Stimulated activated naive B cell treated with anti-CD40 and anti-IgM and Interleukin-4, amounts not matched to agents 10 μg/mL and 1 μg/mL and 100 μg/mL, for 72 hours (primary cell): Measurements from ENCODE around the gene GKN2.

Experiments
- ATAC-seq, 2 donors: fragments of 150-1000 bp; cut with Tn5 transposase; replicated peaks; 2 replicates each; pipeline ENCODE4 v1.10.0; 2021; ENCODE audit warnings: moderate library complexity in 1 of 2
- DNase-seq: peaks from one replicate; pipeline ENCODE4 v3.0.0; 2021
- H3K27ac Mint-ChIP-seq: one replicate; pipeline ENCODE4 v1.8.0; 2022; ENCODE audit warnings: mild to moderate bottlenecking, mixed read lengths
- H3K27me3 Mint-ChIP-seq, 2 donors: one replicate each; pipeline ENCODE4 v1.8.0; 2022; ENCODE audit warnings: mixed read lengths in 2 of 2
- H3K36me3 Mint-ChIP-seq, 2 donors: one replicate each; pipeline ENCODE4 v1.8.0; 2022; ENCODE audit warnings: mixed read lengths in 2 of 2, mild to moderate bottlenecking in 1 of 2
- H3K4me1 Mint-ChIP-seq, 2 donors: one replicate each; pipeline ENCODE4 v1.8.0; 2022; ENCODE audit warnings: mixed read lengths in 2 of 2, mild to moderate bottlenecking in 1 of 2
- H3K4me3 Mint-ChIP-seq, 2 donors: one replicate each; pipeline ENCODE4 v1.8.0; 2022; ENCODE audit warnings: mild to moderate bottlenecking in 2 of 2, mixed read lengths in 2 of 2, moderate library complexity in 1 of 2
- H3K9me3 Mint-ChIP-seq, 2 donors: one replicate each; pipeline ENCODE4 v1.8.0; 2022; ENCODE audit warnings: mixed read lengths in 2 of 2, mild to moderate bottlenecking in 1 of 2

The GKN2 gene

GRCh38 chr2:68942827-68943226, 9.9 kb downstream of the GKN2 start:
- Mint-ChIP-seq H3K4me3 (no peak overlapping the region), H3K4me1 (peaks cover 0 to 10% of the 10 kb centered on the region in 2 donors), H3K36me3 (peaks cover 4 to 5% of the 10 kb centered on the region in 2 donors), H3K27ac (no peak overlapping the region), H3K27me3 (peaks cover 28 to 45% of the 10 kb centered on the region in 2 donors), H3K9me3 (peaks cover 5 to 9% of the 10 kb centered on the region in 2 donors)
- ATAC-seq (no peak), DNase-seq (no peak)

DNA sequence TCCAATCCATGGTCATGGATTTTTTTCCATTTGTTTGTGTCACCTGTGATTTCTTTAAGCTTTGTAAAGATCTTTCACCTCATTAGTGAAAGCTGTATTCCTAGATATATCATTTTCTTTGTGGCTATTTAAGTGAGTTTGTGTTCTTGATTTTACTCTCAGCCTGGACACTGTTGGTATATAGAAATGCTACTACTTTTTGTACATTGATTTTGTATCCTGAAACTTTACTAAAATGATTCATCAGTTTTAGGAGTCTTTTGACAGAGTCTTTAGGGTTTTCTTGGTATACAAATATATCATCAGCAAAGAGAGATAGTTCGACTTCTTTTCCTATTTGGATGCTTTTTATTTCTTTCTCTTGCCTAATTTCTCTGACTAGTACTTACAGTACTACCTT, 12.3 kb downstream of the GKN2 start:
- no peak overlapping the region for H3K4me3 Mint-ChIP-seq
- H3K4me1 Mint-ChIP-seq = peaks cover 0 to 10% of the 10 kb centered on the region in 2 donors
- peaks cover 5 to 9% of the 10 kb centered on the region in 2 donors for H3K9me3 Mint-ChIP-seq
- peaks cover 35 to 39% of the 10 kb centered on the region in 2 donors for H3K27me3 Mint-ChIP-seq
- DNase-seq (no peak), ATAC-seq (no peak)
- peaks cover 4 to 5% of the 10 kb centered on the region in 2 donors for H3K36me3 Mint-ChIP-seq
- H3K27ac Mint-ChIP-seq = no peak overlapping the region

GRCh38 chr2:68939962-68940361, 12.7 kb downstream of the GKN2 start:
- Mint-ChIP-seq H3K27me3 (peaks cover 37 to 39% of the 10 kb centered on the region in 2 donors), H3K36me3 (peaks cover 4 to 5% of the 10 kb centered on the region in 2 donors), H3K9me3 (peaks cover 5 to 9% of the 10 kb centered on the region in 2 donors), H3K4me3 (no peak overlapping the region), H3K4me1 (peaks cover 0 to 10% of the 10 kb centered on the region in 2 donors), H3K27ac (no peak overlapping the region)
- DNase-seq (no peak), ATAC-seq (no peak)

DNA sequence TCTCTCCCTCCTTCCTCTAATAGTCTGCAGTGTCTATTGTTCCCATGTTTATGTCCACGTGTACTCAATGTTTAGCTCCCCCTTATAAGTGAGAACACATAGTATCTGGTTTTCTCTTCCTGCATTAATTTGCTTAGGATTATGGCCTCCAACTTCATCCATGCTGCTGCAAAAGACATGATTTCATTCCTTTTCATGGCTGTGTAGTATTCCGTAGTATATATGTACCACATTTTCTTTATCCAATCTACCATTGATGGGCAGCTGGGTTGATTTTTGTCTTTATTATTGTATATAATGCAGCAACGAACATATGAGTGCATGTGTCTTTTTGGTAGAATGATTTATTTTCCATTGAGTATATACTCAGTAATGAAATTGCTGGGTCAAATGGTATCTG, 13.8 kb downstream of the GKN2 start:
- Mint-ChIP-seq H3K4me3 (no peak overlapping the region), H3K27ac (no peak overlapping the region), H3K36me3 (peaks cover 4 to 5% of the 10 kb centered on the region in 2 donors), H3K27me3 (peaks cover 32 to 39% of the 10 kb centered on the region in 2 donors), H3K9me3 (peaks cover 5 to 9% of the 10 kb centered on the region in 2 donors), H3K4me1 (peaks cover 0 to 10% of the 10 kb centered on the region in 2 donors)
- no peak for DNase-seq
- ATAC-seq = no peak

DNA sequence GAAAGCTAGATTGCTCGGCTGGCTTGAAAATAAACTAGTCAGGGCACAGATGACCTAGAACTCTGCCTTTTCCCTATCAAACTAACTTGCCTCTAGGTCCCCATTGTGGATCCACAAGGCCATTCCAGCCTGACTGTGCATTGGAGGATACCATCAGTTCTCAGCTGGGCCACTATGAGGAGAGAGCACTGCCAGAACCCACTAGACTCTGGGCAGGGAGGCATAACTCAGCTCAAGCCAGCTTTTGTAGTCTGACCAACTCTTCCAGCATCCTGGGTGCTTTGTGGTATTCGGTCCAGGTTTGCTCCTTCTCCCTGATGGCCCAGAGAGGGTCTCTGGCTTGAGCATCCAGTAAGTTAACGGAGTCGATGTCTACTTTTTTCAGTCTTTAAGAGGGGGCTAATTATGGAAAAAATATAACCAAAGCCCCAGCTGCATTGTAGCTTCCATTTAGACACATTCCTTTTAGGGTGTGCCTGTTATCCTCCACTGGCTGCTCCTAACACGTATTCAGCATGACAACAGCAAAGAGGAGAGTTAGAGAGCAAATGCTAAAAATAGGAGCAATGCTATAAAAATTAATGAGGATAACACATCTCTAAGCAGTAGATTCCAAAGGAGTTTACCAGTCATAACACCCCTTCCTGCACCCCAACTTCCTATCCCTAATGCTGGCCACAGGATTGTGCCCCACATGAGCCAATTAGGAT, 15.2 kb downstream of the GKN2 start:
- Mint-ChIP-seq H3K27ac (no peak overlapping the region), H3K9me3 (peaks cover 5 to 9% of the 10 kb centered on the region in 2 donors), H3K4me3 (no peak overlapping the region), H3K36me3 (peaks cover 4 to 5% of the 10 kb centered on the region in 2 donors), H3K27me3 (peaks cover 29 to 30% of the 10 kb centered on the region in 2 donors), H3K4me1 (peaks cover 0 to 4% of the 10 kb centered on the region in 2 donors)
- ATAC-seq (no peak), DNase-seq (no peak)

DNA sequence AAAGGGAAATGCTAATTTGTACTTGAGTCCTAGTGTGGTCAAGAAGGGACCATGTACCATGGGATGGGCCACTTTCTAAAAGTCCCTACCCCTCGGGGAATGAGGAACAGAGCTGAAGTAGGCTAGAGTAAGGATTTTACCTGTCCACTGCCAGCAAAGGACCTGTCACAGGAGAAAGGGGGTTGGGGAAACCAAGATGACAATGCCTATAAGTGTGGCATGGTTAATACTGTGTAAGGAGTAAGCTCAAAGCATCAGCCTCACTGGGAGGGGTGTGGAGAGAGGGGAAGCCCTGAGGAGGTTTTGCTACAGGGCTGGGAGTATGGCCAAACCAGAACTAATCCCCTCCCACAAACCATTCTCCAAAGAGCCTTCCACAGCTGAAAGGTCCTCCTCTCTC, 15.8 kb downstream of the GKN2 start:
- peaks cover 0 to 4% of the 10 kb centered on the region in 2 donors for H3K4me1 Mint-ChIP-seq
- H3K27me3 Mint-ChIP-seq = peaks cover 24% of the 10 kb centered on the region in 2 donors
- DNase-seq = no peak
- H3K4me3 Mint-ChIP-seq = no peak overlapping the region
- H3K36me3 Mint-ChIP-seq = peaks cover 4 to 5% of the 10 kb centered on the region in 2 donors
- peak; percentile 41 to 64 for ATAC-seq
- H3K9me3 Mint-ChIP-seq = peaks cover 10 to 13% of the 10 kb centered on the region in 2 donors
- no peak overlapping the region for H3K27ac Mint-ChIP-seq

GRCh38 chr2:68936427-68936826, 16.3 kb downstream of the GKN2 start:
- no peak for DNase-seq

DNA sequence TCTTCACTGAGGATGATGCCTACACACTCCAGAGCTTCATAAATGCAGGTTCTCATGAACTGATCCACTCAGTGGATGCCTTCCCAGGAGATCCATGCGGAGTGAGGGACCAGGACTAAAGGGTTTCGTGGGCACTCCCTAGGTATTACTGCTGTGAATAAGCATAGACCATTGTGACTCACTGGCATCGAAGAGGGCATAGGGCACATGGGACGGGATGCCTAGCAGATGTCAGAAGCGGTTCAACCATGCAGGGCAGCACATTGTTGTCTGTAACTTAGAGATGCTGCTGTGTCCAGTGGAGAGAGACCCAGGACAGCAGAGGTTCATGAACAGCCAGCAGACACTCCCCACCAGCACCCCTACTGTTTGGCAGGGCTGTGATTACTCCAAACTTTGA, 17.2 kb downstream of the GKN2 start:
- H3K27me3 Mint-ChIP-seq = peaks cover 10 to 15% of the 10 kb centered on the region in 2 donors
- no peak overlapping the region for H3K27ac Mint-ChIP-seq
- no peak for ATAC-seq
- H3K4me1 Mint-ChIP-seq = no peaks in the 10 kb centered on the region
- DNase-seq = no peak
- H3K9me3 Mint-ChIP-seq = peaks cover 14 to 18% of the 10 kb centered on the region in 2 donors
- H3K36me3 Mint-ChIP-seq = peaks cover 4 to 7% of the 10 kb centered on the region in 2 donors
- H3K4me3 Mint-ChIP-seq = no peak overlapping the region

More at GRCh38 chr2:68936427-68936826, 16.3 kb downstream of the GKN2 start:
- peaks cover 4 to 5% of the 10 kb centered on the region in 2 donors for H3K36me3 Mint-ChIP-seq
- H3K9me3 Mint-ChIP-seq = peaks cover 11 to 13% of the 10 kb centered on the region in 2 donors
- H3K4me3 Mint-ChIP-seq = no peak overlapping the region
- ATAC-seq = no peak
- H3K27me3 Mint-ChIP-seq = peaks cover 19 to 24% of the 10 kb centered on the region in 2 donors
- H3K4me1 Mint-ChIP-seq = peaks cover 0 to 4% of the 10 kb centered on the region in 2 donors
- H3K27ac Mint-ChIP-seq = no peak overlapping the region

GRCh38 chr2:68934021-68934420, 18.7 kb downstream of the GKN2 start:
- Mint-ChIP-seq H3K4me3 (no peak overlapping the region), H3K27ac (no peak overlapping the region), H3K36me3 (peaks cover 0 to 2% of the 10 kb centered on the region in 2 donors), H3K4me1 (no peaks in the 10 kb centered on the region), H3K9me3 (peaks cover 9 to 11% of the 10 kb centered on the region in 2 donors), H3K27me3 (peaks cover 0 to 9% of the 10 kb centered on the region in 2 donors)
- DNase-seq (no peak), ATAC-seq (no peak)

DNA sequence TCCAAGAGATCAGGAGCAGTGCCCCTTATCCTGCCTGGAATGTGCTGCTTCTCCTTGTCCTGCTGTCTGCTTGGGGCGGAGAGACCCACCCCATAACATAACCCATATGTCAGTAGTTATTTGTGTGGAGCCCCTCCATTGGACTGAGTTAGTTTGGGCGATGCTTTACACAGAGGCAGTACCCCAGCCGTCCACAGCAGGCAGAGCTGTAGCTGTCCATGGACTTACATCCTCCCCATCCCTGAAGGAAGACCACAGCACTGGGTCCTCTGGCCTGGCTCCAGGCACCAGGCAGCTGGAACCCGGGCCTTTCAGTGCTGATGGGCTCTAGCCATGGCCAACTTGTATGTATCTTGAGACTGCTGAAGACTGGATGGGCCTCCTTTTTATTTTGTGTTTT, 20.3 kb downstream of the GKN2 start:
- H3K36me3 Mint-ChIP-seq = peaks cover 0 to 2% of the 10 kb centered on the region in 2 donors
- DNase-seq (no peak), ATAC-seq (no peak)
- H3K27ac Mint-ChIP-seq = no peak overlapping the region
- H3K27me3 Mint-ChIP-seq = peaks cover 0 to 9% of the 10 kb centered on the region in 2 donors
- peaks cover 9% of the 10 kb centered on the region in 2 donors for H3K9me3 Mint-ChIP-seq
- no peak overlapping the region for H3K4me3 Mint-ChIP-seq
- H3K4me1 Mint-ChIP-seq = no peaks in the 10 kb centered on the region

DNA sequence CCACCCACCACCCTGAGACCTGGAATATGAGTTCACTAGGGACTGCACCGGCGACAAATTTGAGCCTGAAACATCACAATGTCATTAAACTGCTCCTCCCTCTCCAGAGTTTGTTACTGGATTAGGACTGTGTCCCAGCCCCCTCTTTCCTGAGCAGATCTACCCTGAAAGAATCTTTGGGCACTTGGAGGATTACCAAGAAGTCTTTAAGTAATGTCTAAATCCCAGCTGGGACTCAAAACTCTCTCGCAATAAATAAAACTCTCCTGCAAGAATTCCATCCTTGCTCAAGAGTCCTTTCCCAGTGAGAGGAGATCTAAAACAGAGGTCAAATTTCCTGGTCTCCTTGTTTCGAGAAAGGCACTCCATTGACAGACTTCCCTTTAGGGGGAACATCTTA, 20.9 kb downstream of the GKN2 start:
- ATAC-seq = no peak
- H3K27me3 Mint-ChIP-seq = peaks cover 0 to 9% of the 10 kb centered on the region in 2 donors
- no peak for DNase-seq
- peaks cover 9% of the 10 kb centered on the region in 2 donors for H3K9me3 Mint-ChIP-seq
- no peak overlapping the region for H3K27ac Mint-ChIP-seq
- H3K4me3 Mint-ChIP-seq = no peak overlapping the region
- H3K36me3 Mint-ChIP-seq = peaks cover 0 to 2% of the 10 kb centered on the region in 2 donors
- H3K4me1 Mint-ChIP-seq = no peaks in the 10 kb centered on the region

GRCh38 chr2:68931149-68931711, 21.5 kb downstream of the GKN2 start:
- H3K36me3 Mint-ChIP-seq = peaks cover 0 to 2% of the 10 kb centered on the region in 2 donors
- H3K27ac Mint-ChIP-seq = no peak overlapping the region
- ATAC-seq = peak in 1 of 2 donors; percentile 82
- H3K4me1 Mint-ChIP-seq = no peaks in the 10 kb centered on the region
- DNase-seq = no peak
- H3K27me3 Mint-ChIP-seq = peaks cover 0 to 9% of the 10 kb centered on the region in 2 donors
- no peak overlapping the region for H3K4me3 Mint-ChIP-seq
- peaks cover 9% of the 10 kb centered on the region in 2 donors for H3K9me3 Mint-ChIP-seq

GRCh38 chr2:68926796-68927195, 25.9 kb downstream of the GKN2 start:
- Mint-ChIP-seq H3K27ac (no peak overlapping the region), H3K27me3 (no peaks in the 10 kb centered on the region), H3K4me3 (no peak overlapping the region), H3K9me3 (peaks cover 4 to 5% of the 10 kb centered on the region in 2 donors), H3K36me3 (peaks cover 0 to 2% of the 10 kb centered on the region in 2 donors), H3K4me1 (peaks cover 0 to 3% of the 10 kb centered on the region in 2 donors)
- DNase-seq (no peak), ATAC-seq (no peak)

GRCh38 chr2:68925295-68925896, 27.3 kb downstream of the GKN2 start:
- H3K36me3 Mint-ChIP-seq = no peaks in the 10 kb centered on the region
- no peak overlapping the region for H3K27ac Mint-ChIP-seq
- peaks cover 3% of the 10 kb centered on the region in 2 donors for H3K4me1 Mint-ChIP-seq
- H3K9me3 Mint-ChIP-seq = no peaks in the 10 kb centered on the region
- ATAC-seq (peak; percentile 79), DNase-seq (peak; percentile 39)
- no peaks in the 10 kb centered on the region for H3K27me3 Mint-ChIP-seq
- H3K4me3 Mint-ChIP-seq = no peak overlapping the region
